ENCODE results near the gene C2CD4A.

Gene C2CD4A

DNA sequence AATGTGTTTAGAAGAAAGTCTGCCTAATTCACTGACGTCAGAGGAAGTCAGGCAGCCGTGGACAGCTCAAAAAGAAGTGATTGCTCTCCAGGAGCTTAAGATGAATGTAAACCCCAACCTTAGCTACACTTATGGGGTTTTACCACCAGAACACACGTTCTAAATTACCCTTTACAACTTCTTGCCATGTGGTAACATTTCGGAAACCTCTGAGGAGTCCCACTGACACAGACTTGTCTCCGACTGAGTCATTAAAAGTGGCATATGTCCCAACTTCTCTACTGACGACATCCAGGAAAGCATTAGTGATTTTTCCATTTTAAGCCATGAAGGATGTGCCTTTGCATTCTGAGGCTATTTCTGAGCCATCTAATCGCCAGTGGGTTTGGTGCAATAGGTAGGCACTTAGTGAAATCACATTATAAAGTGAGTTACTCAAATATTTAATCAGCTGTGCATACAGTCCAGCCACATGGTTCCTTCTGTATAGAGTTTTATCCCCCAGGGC lies 32.4 kb downstream of the C2CD4A start:
- Histone ChIP-seq H3K27ac (no peak overlapping the region), H3K4me3 (ENCODE audit: low read depth, low read length) (no peak overlapping the region), H3K9me3 (ENCODE audit: severe bottlenecking) (no peaks in the 10 kb centered on the region), H3K36me3 (no peaks in the 10 kb centered on the region), H3K27me3 (ENCODE audit: insufficient read depth, low read depth, severe bottlenecking) (no peaks in the 10 kb centered on the region)
- DNase-seq: no peak
- TF ChIP-seq, protein P1, sequence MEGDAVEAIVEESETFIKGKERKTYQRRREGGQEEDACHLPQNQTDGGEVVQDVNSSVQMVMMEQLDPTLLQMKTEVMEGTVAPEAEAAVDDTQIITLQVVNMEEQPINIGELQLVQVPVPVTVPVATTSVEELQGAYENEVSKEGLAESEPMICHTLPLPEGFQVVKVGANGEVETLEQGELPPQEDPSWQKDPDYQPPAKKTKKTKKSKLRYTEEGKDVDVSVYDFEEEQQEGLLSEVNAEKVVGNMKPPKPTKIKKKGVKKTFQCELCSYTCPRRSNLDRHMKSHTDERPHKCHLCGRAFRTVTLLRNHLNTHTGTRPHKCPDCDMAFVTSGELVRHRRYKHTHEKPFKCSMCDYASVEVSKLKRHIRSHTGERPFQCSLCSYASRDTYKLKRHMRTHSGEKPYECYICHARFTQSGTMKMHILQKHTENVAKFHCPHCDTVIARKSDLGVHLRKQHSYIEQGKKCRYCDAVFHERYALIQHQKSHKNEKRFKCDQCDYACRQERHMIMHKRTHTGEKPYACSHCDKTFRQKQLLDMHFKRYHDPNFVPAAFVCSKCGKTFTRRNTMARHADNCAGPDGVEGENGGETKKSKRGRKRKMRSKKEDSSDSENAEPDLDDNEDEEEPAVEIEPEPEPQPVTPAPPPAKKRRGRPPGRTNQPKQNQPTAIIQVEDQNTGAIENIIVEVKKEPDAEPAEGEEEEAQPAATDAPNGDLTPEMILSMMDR (IDR thresholded peaks at IDR 0.05; ENCODE audit: low read depth, low read length): no peak

DNA sequence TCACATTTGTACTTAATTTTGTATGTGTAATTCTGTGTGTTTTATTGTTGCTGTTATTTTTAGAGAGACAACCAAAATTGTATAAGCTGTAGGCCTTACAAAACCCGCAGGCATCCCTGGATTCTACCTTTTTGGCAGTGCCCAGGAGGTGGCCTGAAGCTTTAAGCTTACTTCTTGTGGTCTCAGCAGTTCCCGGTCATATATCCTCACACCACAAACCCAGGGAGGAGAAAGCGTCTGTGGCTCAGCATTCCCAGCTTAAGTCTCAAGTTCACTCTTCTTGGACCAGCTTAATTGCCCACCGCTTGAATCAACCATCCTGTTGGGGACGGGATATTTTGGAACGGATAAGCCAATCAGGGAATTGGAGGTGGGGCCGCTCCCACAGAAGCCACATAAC lies 36.7 kb downstream of the C2CD4A start:
- Histone ChIP-seq H3K36me3 (no peaks in the 10 kb centered on the region), H3K9me3 (ENCODE audit: severe bottlenecking) (no peaks in the 10 kb centered on the region), H3K27me3 (ENCODE audit: insufficient read depth, low read depth, severe bottlenecking) (no peaks in the 10 kb centered on the region), H3K27ac (no peak overlapping the region), H3K4me3 (ENCODE audit: low read depth, low read length) (no peak overlapping the region)
- no peak for DNase-seq
- TF ChIP-seq, protein P1 (IDR thresholded peaks at IDR 0.05; ENCODE audit: low read depth, low read length): no peak

- no peak for DNase-seq
- H3K36me3 ChIP-seq: no peaks in the 10 kb centered on the region
- H3K27me3 ChIP-seq (ENCODE audit: insufficient read depth, low read depth, severe bottlenecking): no peaks in the 10 kb centered on the region
- no peaks in the 10 kb centered on the region for H3K9me3 ChIP-seq (ENCODE audit: severe bottlenecking)
- TF ChIP-seq, protein P1 (IDR thresholded peaks at IDR 0.05; ENCODE audit: low read depth, low read length): no peak
- no peak overlapping the region for H3K27ac ChIP-seq
- H3K4me3 ChIP-seq (ENCODE audit: low read depth, low read length): no peak overlapping the region
Measured at GRCh38 chr15:62104401-62104800, 37.6 kb downstream of the C2CD4A start.

- no peak overlapping the region for H3K27ac ChIP-seq
- TF ChIP-seq, protein P1 (IDR thresholded peaks at IDR 0.05; ENCODE audit: low read depth, low read length): no peak
- H3K4me3 ChIP-seq (ENCODE audit: low read depth, low read length): no peak overlapping the region
- no peaks in the 10 kb centered on the region for H3K27me3 ChIP-seq (ENCODE audit: insufficient read depth, low read depth, severe bottlenecking)
- DNase-seq: no peak
- no peaks in the 10 kb centered on the region for H3K36me3 ChIP-seq
- H3K9me3 ChIP-seq (ENCODE audit: severe bottlenecking): no peaks in the 10 kb centered on the region
Measured at GRCh38 chr15:62104846-62105245, 38.1 kb downstream of the C2CD4A start.

DNA sequence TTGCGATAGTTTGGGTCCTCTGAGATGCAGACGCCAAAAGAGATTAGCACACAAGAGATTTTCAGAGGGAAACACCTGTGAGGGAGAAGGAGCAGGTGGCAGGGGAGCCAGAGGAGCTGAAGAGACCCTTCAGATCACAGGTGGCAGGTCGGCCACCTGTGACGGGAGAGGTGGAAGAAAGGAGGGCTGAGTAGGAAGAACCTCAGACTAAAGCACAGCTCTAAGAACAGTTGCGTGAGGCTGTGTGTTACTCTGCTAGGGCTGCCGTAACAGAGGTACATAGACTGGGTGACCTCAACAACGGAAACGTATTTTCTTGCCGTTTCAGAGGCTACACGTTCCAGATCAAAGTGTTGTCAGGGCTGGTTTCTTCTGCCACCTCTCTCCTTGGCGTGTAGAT lies 38.5 kb downstream of the C2CD4A start:
- DNase-seq: no peak
- Histone ChIP-seq H3K4me3 (ENCODE audit: low read depth, low read length) (no peak overlapping the region), H3K36me3 (no peaks in the 10 kb centered on the region), H3K9me3 (ENCODE audit: severe bottlenecking) (no peaks in the 10 kb centered on the region), H3K27me3 (ENCODE audit: insufficient read depth, low read depth, severe bottlenecking) (no peaks in the 10 kb centered on the region), H3K27ac (no peak overlapping the region)
- TF ChIP-seq, protein P1 (IDR thresholded peaks at IDR 0.05; ENCODE audit: low read depth, low read length): no peak

GRCh38 chr15:62106096-62106495 lies 39.3 kb downstream of the C2CD4A start:
- H3K4me3 ChIP-seq (ENCODE audit: low read depth, low read length): no peak overlapping the region
- H3K27ac ChIP-seq: no peak overlapping the region
- no peaks in the 10 kb centered on the region for H3K27me3 ChIP-seq (ENCODE audit: insufficient read depth, low read depth, severe bottlenecking)
- H3K36me3 ChIP-seq: no peaks in the 10 kb centered on the region
- TF ChIP-seq, protein P1 (IDR thresholded peaks at IDR 0.05; ENCODE audit: low read depth, low read length): no peak
- DNase-seq: no peak
- H3K9me3 ChIP-seq (ENCODE audit: severe bottlenecking): no peaks in the 10 kb centered on the region

Measured in WERI-Rb-1 (cell line).